ENCODE measurements around the gene LIG1. TPM values are rescaled to one million over a fixed set of nuclear protein-coding genes. Genes with fewer than 3 reads are reported as not detected.

LIG1 gene
- total and polyA plus RNA-seq, 2 of the 13 experiments (the other 11 are each of a cell fraction or from before 2014, with no cell fraction given): 20.1 to 64.4 TPM

- TF ChIP-seq HNF1A (IDR thresholded peaks at IDR 0.05; ENCODE audit: low read depth): no peak
- peak; percentile 15; the same call in 1 of the 2 replicates for TF ChIP-seq HNF1A (CRISPR knock-in tag; IDR thresholded peaks at IDR 0.05; ENCODE audit: borderline replicate concordance)
- TF ChIP-seq ARID2 (CRISPR knock-in tag; IDR thresholded peaks at IDR 0.05; ENCODE audit: borderline replicate concordance): peak; percentile 58
- no peak for TF ChIP-seq GMEB2 (CRISPR knock-in tag; IDR thresholded peaks at IDR 0.05; ENCODE audit: low read depth)
- no peak for TF ChIP-seq CERS6 (CRISPR knock-in tag; IDR thresholded peaks at IDR 0.05)
- TF ChIP-seq TP53 (CRISPR knock-in tag; conservative IDR thresholded peaks at IDR 0.05): no peak
- no peak for TF ChIP-seq KLF15 (CRISPR knock-in tag; IDR thresholded peaks at IDR 0.05; ENCODE audit: borderline replicate concordance)
- TF ChIP-seq DNMT1 (CRISPR knock-in tag; IDR thresholded peaks at IDR 0.05): no peak
- TF ChIP-seq SOX6 (IDR thresholded peaks at IDR 0.05): no peak
- peak; percentile 39; the same call in 1 of the 2 replicates for TF ChIP-seq SOX6 (CRISPR knock-in tag; IDR thresholded peaks at IDR 0.05)
- no peak for TF ChIP-seq SSRP1 (CRISPR knock-in tag; IDR thresholded peaks at IDR 0.05)
- TF ChIP-seq MTA3 (CRISPR knock-in tag; IDR thresholded peaks at IDR 0.05): no peak
- no peak for TF ChIP-seq ZNF670 (CRISPR knock-in tag; IDR thresholded peaks at IDR 0.05; ENCODE audit: borderline replicate concordance)
- TF ChIP-seq MZF1 (CRISPR knock-in tag; IDR thresholded peaks at IDR 0.05; ENCODE audit: borderline replicate concordance): no peak
- no peak for TF ChIP-seq ZNF224 (CRISPR knock-in tag; IDR thresholded peaks at IDR 0.05)
- 0 out of 2 replicates have a peak, but pooled peaks have one; percentile 70 for TF ChIP-seq SMYD3 (CRISPR knock-in tag; IDR thresholded peaks at IDR 0.05)
- TF ChIP-seq FOXJ3 (CRISPR knock-in tag; IDR thresholded peaks at IDR 0.05; ENCODE audit: borderline replicate concordance): peak; percentile 64; the same call in 1 of the 2 replicates
- TF ChIP-seq ZNF740 (CRISPR knock-in tag; IDR thresholded peaks at IDR 0.05): no peak
- TF ChIP-seq TBP (CRISPR knock-in tag; IDR thresholded peaks at IDR 0.05): no peak
- no peak for TF ChIP-seq NR2F2 (IDR thresholded peaks at IDR 0.05; ENCODE audit: borderline replicate concordance, low read depth)
Measured at GRCh38 chr19:48203794-48204628, 33.9 kb upstream of the LIG1 start (continued).
